H9 (cell line): Measurements from ENCODE around the gene B4GALNT2. TPM values are rescaled to one million over a fixed set of nuclear protein-coding genes. Genes with fewer than 3 reads are reported as not detected.

ENCODE experiments used
- DNase-seq: peaks from one replicate; pipeline ENCODE4 v3.0.0-alpha.2; 2017
- H2AFZ ChIP-seq: one replicate; pipeline ENCODE4 v1.6.1; 2013; ENCODE audit warnings: mild to moderate bottlenecking, low read length, control low read depth, moderate library complexity
- H2AK5ac ChIP-seq: 2 replicates; pipeline ENCODE4 v1.6.1; 2013; ENCODE audit warnings: low read length, control low read depth, mixed read lengths; ENCODE audit not compliant: insufficient read length
- H2BK120ac ChIP-seq: one replicate; pipeline ENCODE4 v1.6.1; 2013; ENCODE audit warnings: low read depth, mild to moderate bottlenecking, low read length, control low read depth, inconsistent platforms; ENCODE audit not compliant: poor library complexity, severe bottlenecking
- H2BK12ac ChIP-seq: 2 replicates; pipeline ENCODE4 v1.6.1; 2013; ENCODE audit warnings: low read length, control low read depth, mixed read lengths, low read depth; ENCODE audit not compliant: insufficient read length
- H2BK15ac ChIP-seq: 2 replicates; pipeline ENCODE4 v1.6.1; 2013; ENCODE audit warnings: low read depth, low read length, control low read depth
- H2BK20ac ChIP-seq: one replicate; pipeline ENCODE4 v1.6.1; 2013; ENCODE audit warnings: low read depth, mild to moderate bottlenecking, low read length, control low read depth, inconsistent platforms; ENCODE audit not compliant: poor library complexity, severe bottlenecking
- H2BK5ac ChIP-seq: 2 replicates; pipeline ENCODE4 v1.6.1; 2013; ENCODE audit warnings: low read length, control low read depth, mixed read lengths; ENCODE audit not compliant: insufficient read length
- H3K14ac ChIP-seq: 2 replicates; pipeline ENCODE4 v1.6.1; 2013; ENCODE audit warnings: low read length, control low read depth; ENCODE audit not compliant: insufficient read depth
- H3K18ac ChIP-seq: 2 replicates; pipeline ENCODE4 v1.6.1; 2013; ENCODE audit warnings: low read depth, mild to moderate bottlenecking, mixed read lengths, low read length, control low read depth; ENCODE audit not compliant: insufficient read length
- H3K23ac ChIP-seq: 2 replicates; pipeline ENCODE4 v1.6.1; 2013; ENCODE audit warnings: low read length, control low read depth, mixed read lengths, low read depth; ENCODE audit not compliant: insufficient read length
- H3K23me2 ChIP-seq: 2 replicates; pipeline ENCODE4 v1.6.1; 2013; ENCODE audit warnings: low read depth, mild to moderate bottlenecking, mixed read lengths, low read length, control low read depth; ENCODE audit not compliant: insufficient read length, poor library complexity, severe bottlenecking
- H3K27ac ChIP-seq: 2 replicates; pipeline ENCODE4 v1.5.1; 2013; ENCODE audit warnings: low read length, control low read depth, mixed read lengths, low read depth; ENCODE audit not compliant: insufficient read length
- H3K27me3 ChIP-seq: 2 replicates; pipeline ENCODE4 v1.6.1; 2013; ENCODE audit warnings: low read length, control low read depth, inconsistent platforms; ENCODE audit not compliant: insufficient read depth
- H3K4ac ChIP-seq: 2 replicates; pipeline ENCODE4 v1.6.1; 2013; ENCODE audit warnings: low read depth, mild to moderate bottlenecking, control low read depth, inconsistent platforms, low read length, moderate library complexity
- H3K4me1 ChIP-seq: 2 replicates; pipeline ENCODE4 v1.6.1; 2013; ENCODE audit warnings: low read length, control low read depth, inconsistent platforms; ENCODE audit not compliant: insufficient read depth
- H3K4me2 ChIP-seq: 2 replicates; pipeline ENCODE4 v1.6.1; 2013; ENCODE audit warnings: low read length, control low read depth, mixed read lengths; ENCODE audit not compliant: insufficient read length, insufficient read depth
- H3K56ac ChIP-seq: 2 replicates; pipeline ENCODE4 v1.6.1; 2013; ENCODE audit warnings: low read depth, mild to moderate bottlenecking, mixed read lengths, low read length, control low read depth; ENCODE audit not compliant: insufficient read length
- H3K79me1 ChIP-seq: 2 replicates; pipeline ENCODE4 v1.6.1; 2013; ENCODE audit warnings: low read depth, mild to moderate bottlenecking, moderate library complexity, low read length, control low read depth, inconsistent platforms; ENCODE audit not compliant: insufficient read depth, poor library complexity, severe bottlenecking
- H3K79me2 ChIP-seq: 2 replicates; pipeline ENCODE4 v1.6.1; 2013; ENCODE audit warnings: low read length, control low read depth, inconsistent platforms; ENCODE audit not compliant: insufficient read depth
- H3K9ac ChIP-seq: 2 replicates; pipeline ENCODE4 v1.6.1; 2013; ENCODE audit warnings: low read length, control low read depth, mixed read lengths; ENCODE audit not compliant: insufficient read length; ENCODE audit errors: extremely low read depth
- H3K9me3 ChIP-seq: one replicate; pipeline ENCODE4 v1.6.1; 2013; ENCODE audit warnings: low read depth, low read length, inconsistent platforms; ENCODE audit not compliant: control insufficient read depth
- H3T11ph ChIP-seq: one replicate; pipeline ENCODE4 v1.6.1; 2013; ENCODE audit warnings: mild to moderate bottlenecking, low read length, control low read depth, inconsistent platforms
- H4K20me1 ChIP-seq: one replicate; pipeline ENCODE4 v1.6.1; 2013; ENCODE audit not compliant: control insufficient read depth, insufficient read length, insufficient read depth
- H4K5ac ChIP-seq: 2 replicates; pipeline ENCODE4 v1.6.1; 2013; ENCODE audit warnings: low read depth, mild to moderate bottlenecking, mixed read lengths, low read length, control low read depth; ENCODE audit not compliant: insufficient read length
- H4K8ac ChIP-seq: replicated peaks from 2 replicates; pipeline ENCODE4 v1.6.1; 2013; ENCODE audit warnings: low read length, control low read depth, mixed read lengths, low read depth; ENCODE audit not compliant: insufficient read length
- H4K91ac ChIP-seq: 2 replicates; pipeline ENCODE4 v1.6.1; 2013; ENCODE audit warnings: low read depth, mild to moderate bottlenecking, moderate library complexity, mixed read lengths, low read length, control low read depth; ENCODE audit not compliant: insufficient read length
- H3K27ac Mint-ChIP-seq, 3 experiments: 2 replicates in 2 of 3; 3 replicates in 1 of 3; pipeline ENCODE4 v1.8.0; 2020 to 2021; ENCODE audit warnings: mixed read lengths in 3 of 3, mild to moderate bottlenecking in 1 of 3, moderate library complexity in 1 of 3
- H3K27me3 Mint-ChIP-seq: 2 replicates; pipeline ENCODE4 v1.8.0; 2021; ENCODE audit warnings: low read depth, mild to moderate bottlenecking, moderate library complexity, mixed read lengths
- H3K36me3 Mint-ChIP-seq, 3 experiments: 2 replicates in 2 of 3; 3 replicates in 1 of 3; pipeline ENCODE4 v1.8.0; 2020 to 2021; ENCODE audit warnings: low read depth in 3 of 3, mixed read lengths in 3 of 3; ENCODE audit not compliant: insufficient read depth in 1 of 3
- H3K4me1 Mint-ChIP-seq, 2 experiments: 2 replicates each; pipeline ENCODE4 v1.8.0; 2020; ENCODE audit warnings: mixed read lengths in 2 of 2
- H3K4me3 Mint-ChIP-seq, 2 experiments: 2 replicates in 1 of 2; 3 replicates in 1 of 2; pipeline ENCODE4 v1.8.0; 2020 to 2021; ENCODE audit warnings: mild to moderate bottlenecking in 2 of 2, mixed read lengths in 2 of 2, moderate library complexity in 1 of 2
- H3K9me3 Mint-ChIP-seq, 2 experiments: 2 replicates in 1 of 2; 3 replicates in 1 of 2; pipeline ENCODE4 v1.8.0; 2020; ENCODE audit warnings: mild to moderate bottlenecking in 2 of 2, mixed read lengths in 2 of 2, moderate library complexity in 1 of 2
- CTCF ChIP-seq: fragments of 200-600 bp; sonication (generic); conservative IDR thresholded peaks from 3 replicates; pipeline ENCODE4 v1.8.0; 2021; ENCODE audit warnings: antibody characterized with exemption, mild to moderate bottlenecking
- WGBS: extraction: QIAGEN DNeasy Blood & Tissue Kit; methylation state at CpG from one replicate; pipeline ENCODE4 v1.1.7; 2013; ENCODE audit warnings: missing lambda C conversion rate, low lambda C conversion rate, mixed read lengths; ENCODE audit not compliant: insufficient read length; ENCODE audit errors: extremely low coverage; 5-methylcytosine and 5-hydroxymethylcytosine counted together
- total RNA-seq: library from RNA; stranded (reverse); gene quantifications from 2 replicates; pipeline ENCODE4 v1.2.1, GENCODE V29; 2021

B4GALNT2 gene
- total RNA-seq, 1 experiment from 2014 or later, result not detected

GRCh38 chr17:49089094-49089493 lies 43.5 kb upstream of the B4GALNT2 start:
- no peaks in the 10 kb centered on the region for H3K79me1 ChIP-seq
- H2AK5ac ChIP-seq, result no peak overlapping the region
- H3T11ph ChIP-seq, result no peak overlapping the region
- H4K8ac ChIP-seq, result no peak overlapping the region
- Mint-ChIP-seq H3K27ac (no peak overlapping the region), H3K27me3 (peaks cover 12% of the 10 kb centered on the region), H3K4me3 (no peak overlapping the region), H3K36me3 (no peaks in the 10 kb centered on the region; a peak in 1 of 7 replicates), H3K9me3 (no peaks in the 10 kb centered on the region; a peak in 2 of 5 replicates), H3K4me1 (peaks cover 28 to 30% of the 10 kb centered on the region in 2 experiments)
- H3K56ac ChIP-seq, result no peak overlapping the region
- no peak overlapping the region for H2BK120ac ChIP-seq
- H3K27me3 ChIP-seq, result no peaks in the 10 kb centered on the region
- H3K9me3 ChIP-seq, result no peaks in the 10 kb centered on the region
- H3K18ac ChIP-seq, result no peak overlapping the region
- no peak overlapping the region for H2AFZ ChIP-seq
- no peak overlapping the region for H2BK15ac ChIP-seq
- H2BK12ac ChIP-seq, result no peak overlapping the region
- H4K5ac ChIP-seq, result no peak overlapping the region
- H4K20me1 ChIP-seq, result no peaks in the 10 kb centered on the region
- DNase-seq, result no peak
- no peak overlapping the region for H3K4ac ChIP-seq
- no peak overlapping the region for H3K23ac ChIP-seq
- no peaks in the 10 kb centered on the region for H3K23me2 ChIP-seq
- H3K14ac ChIP-seq, result no peak overlapping the region
- no peak for TF ChIP-seq CTCF
- H3K79me2 ChIP-seq, result no peaks in the 10 kb centered on the region
- H3K4me2 ChIP-seq, result no peak overlapping the region
- H3K27ac ChIP-seq, result no peak overlapping the region
- H2BK5ac ChIP-seq, result no peak overlapping the region
- no CpG with 5 or more reads among the region's 7 CpGs for WGBS
- no peaks in the 10 kb centered on the region for H3K4me1 ChIP-seq
- H2BK20ac ChIP-seq, result no peak overlapping the region
- H3K9ac ChIP-seq, result no peak overlapping the region
- H4K91ac ChIP-seq, result no peak overlapping the region
